Stimulated activated CD8-positive, alpha-beta memory T cell treated with anti-CD3 and anti-CD28 coated beads, Interleukin-7, amount 100 ng/mL, for 48 hours (primary cell): ENCODE data around the gene ANKRD1.

ENCODE experiments used
- DNase-seq, 2 donors: peaks; one replicate each; pipeline ENCODE4 v3.0.0-alpha.2; 2020; ENCODE audit warnings: low read depth in 1 of 2; ENCODE audit errors: extremely low read depth in 1 of 2

The ANKRD1 gene

DNA sequence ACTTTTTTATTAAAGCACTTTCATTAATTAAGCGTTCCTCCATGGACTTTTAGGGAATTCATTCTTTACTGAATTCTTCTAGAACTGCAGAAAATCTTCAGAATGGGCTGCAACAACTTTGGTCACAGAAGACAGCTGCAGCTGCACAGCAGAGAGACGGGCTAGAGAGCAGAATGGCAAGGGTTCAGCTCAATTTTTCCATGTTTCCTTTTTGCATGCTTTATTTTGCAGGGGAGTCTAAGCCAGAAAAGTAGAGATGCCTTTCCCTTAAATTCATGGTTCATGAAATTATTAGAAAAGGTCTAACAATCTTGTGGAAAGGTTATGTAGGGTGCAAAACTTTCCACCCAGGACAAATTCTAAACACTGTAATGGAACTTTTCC is 15.4 kb upstream of the ANKRD1 start:
- no peak for DNase-seq

DNA sequence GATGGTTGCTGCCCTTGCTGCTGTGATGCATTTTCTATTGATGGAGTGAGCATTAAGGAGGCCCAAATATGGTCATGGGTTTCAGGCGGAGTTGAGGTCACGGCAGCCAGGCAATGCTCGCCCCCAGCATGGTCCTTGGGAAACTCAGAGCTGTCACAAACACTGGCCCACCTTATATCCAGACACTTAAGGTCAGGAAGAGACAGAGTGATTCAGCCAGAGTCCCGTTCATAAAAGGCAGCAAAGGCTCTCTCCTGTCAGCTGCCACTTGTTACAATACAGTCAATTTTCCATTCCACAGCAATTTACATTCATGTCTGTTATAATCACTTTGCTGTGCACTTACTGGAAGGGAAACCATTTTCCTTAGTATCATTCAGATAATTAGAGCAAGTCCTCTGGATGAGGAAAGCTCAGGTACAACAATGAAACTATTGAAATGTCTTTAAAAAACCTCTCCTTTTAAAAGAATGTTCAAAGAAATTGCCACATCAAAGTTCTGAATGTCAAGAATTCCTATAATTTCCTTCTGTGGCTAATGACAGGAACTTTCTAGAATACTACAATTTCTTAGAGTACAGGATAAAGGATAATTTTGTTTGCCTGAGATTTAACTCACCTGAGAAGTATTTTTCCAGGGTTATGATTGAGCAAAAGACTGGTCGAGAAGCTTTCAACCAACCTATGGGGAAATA is 14.8 kb upstream of the ANKRD1 start:
- DNase-seq, result no peak

DNA sequence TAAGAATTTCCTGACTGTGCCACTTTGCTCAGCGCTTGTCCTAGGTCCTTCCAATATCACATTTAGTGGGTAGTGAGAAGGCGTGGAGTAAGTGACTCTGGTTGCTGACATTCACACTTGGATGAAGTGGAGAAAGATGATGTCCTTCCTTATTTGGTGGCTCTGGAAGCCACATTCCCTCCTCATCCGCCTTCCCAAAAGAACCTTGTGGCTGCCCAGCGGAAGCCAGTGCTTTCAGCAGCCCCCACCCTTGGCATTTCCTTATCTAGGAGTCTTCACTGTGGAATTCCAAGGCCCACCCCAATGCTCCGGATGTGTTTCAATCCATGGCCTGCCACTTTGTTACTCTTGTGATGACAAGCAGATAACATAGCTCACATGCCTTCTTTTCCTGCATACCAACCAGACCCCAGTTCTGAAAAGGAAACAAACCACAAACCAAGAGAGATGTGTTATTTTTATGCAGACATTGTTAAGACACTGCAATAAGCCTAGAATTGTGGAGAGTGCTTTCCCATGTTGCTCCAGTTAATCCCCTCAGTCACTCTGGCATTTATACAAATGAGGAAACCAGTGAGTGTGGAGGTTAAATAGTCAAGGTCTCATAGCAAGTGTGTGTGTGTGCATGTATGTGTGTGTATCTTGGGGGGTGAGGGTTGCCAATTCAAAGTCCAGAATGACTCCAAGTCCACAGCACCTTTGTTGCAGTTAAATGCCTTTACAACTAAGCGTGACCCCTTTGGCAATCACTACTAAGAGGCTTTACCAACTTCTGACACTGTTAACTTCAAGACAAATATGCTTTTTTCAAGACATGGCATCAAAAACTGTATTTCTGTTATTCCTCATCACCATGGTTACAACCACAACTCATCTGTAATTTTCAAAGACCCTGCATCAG is 10.3 kb upstream of the ANKRD1 start:
- DNase-seq, result no peak

DNA sequence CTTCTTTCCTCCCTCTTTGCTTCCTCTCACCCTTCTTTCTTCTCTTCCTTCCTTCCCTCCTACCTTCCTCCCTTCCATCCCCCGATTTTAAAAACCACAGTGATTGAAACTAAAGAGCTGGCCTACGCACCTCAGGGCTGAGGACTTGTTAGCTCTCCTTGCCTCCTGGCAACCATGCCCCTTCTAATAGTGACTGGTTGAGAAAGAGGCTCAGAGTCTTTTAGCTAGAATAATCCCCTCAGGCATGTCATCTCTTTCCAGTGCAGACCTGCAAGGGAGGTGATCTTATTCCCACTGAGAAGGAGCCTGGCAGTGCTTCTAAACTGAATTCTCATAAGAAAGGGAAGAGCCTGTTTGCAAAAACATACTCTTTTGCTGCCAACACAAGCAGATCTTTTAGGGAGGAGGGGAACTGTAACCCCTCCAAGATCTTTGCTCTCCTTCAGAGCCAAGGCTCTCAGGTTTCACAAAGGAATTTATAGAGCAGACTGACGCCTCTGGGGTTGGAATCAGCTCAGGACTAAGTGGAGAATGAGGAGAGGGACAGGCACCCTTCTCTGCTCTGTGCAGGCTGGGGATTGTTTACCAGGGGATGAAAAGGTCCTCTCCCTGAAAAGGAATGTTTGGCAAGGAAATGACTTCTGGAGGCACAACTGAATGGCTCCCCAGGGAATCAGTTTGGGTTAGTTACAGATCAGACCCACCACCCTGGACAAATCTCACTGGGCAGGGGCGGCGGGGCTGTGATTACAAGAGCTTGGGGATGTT is 9.4 kb upstream of the ANKRD1 start:
- DNase-seq, result no peak

DNA sequence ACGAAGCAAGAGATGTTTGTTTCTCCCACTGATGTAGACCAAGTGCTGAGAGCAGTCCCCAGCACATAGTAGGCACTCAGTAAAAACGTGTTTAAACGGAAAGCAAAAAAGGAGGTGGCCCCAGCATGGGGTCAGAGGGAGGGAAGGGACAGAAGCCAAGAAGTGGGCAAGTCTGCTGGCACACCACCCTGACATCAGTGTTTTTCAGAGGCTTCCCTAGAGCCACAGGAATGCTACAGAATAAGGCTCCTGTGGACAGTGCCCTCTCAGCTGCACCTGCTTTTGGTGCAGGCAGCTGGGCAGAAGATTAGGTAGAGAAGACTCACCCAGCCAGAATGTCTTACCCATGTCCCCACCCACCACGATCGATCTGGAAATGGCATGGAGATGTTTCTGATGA is 8.3 kb upstream of the ANKRD1 start:
- DNase-seq, result no peak

DNA sequence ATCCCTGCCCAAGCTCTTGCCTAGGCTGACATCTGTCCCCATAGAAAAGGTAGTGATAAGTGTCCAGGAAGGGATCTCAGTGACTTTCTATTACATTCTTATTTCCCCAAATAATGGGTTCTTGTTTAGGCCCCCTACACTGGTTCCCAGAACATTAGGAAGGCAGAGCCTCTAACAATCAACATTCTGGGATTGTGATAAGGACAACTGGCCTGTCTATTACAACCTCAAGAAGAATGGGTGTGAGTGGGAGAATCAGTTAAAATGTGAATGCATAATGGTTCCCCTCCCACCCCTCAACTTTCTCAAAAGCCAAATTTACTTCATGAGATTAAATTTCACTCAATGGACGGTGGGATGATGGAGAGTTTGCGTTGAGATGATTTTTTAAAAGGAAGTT is 6.4 kb upstream of the ANKRD1 start:
- DNase-seq, result no peak

DNA sequence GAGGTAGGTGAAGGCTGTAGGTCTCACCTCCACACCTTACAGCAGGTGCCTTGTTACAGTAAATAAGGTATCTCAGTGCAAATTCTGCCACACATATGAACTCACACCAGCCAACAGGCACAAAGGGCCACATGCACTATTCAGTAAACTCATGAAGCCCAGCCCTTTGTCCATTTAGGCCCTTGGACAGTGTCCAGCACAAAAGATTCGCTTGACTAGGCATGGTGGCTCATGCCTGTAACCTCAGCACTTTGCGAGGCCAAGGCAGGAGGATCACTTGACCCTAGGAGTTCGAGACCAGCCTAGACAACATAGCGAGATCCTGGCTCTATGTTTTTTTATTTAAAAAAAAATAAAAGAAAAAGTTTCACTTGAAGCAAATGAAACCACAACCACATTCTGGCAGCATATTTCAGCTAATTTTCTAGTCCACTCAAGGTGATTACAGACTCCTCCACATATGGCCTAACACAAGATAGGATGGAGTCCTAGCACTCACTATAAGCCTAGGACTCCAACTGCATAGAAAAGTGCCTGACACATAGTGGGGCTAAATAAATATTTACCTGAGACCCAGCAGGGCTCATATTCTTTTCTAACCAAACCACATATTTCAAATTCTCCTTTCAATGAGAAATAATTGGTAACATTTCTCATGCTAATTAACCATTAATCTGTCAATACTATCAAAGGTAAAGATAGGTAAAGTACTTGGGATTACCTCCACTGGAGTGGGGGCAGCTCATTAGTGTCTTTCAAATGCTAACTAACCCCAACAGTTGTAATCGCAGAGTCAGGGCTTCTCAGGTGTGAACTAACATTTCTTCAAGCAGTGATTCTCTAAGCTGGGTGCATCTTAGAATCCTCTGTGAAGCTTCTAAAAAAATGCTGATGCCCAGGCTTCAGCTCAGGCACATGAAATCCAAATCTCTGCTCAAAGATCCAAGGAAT is 4.5 kb upstream of the ANKRD1 start:
- no peak for DNase-seq

DNA sequence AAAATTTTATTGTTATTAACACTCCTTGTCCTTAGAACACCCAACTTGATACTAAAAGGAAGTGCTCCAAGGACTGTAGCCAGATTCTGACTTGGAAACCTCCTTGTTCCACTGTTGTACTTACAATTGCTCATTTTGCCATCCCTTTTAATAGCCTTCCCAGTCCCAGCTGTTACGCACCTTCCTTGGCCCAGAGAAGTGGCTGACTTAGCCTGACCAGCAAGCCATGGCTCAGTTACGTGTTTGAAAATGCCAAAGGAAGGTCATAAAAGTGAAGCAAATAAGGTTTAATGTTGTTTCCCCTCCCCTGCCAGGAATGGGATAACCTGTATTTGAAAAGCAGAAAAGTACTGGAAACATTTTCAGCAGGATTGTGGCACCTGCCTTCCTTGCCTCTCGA is 3.7 kb upstream of the ANKRD1 start:
- no peak for DNase-seq

DNA sequence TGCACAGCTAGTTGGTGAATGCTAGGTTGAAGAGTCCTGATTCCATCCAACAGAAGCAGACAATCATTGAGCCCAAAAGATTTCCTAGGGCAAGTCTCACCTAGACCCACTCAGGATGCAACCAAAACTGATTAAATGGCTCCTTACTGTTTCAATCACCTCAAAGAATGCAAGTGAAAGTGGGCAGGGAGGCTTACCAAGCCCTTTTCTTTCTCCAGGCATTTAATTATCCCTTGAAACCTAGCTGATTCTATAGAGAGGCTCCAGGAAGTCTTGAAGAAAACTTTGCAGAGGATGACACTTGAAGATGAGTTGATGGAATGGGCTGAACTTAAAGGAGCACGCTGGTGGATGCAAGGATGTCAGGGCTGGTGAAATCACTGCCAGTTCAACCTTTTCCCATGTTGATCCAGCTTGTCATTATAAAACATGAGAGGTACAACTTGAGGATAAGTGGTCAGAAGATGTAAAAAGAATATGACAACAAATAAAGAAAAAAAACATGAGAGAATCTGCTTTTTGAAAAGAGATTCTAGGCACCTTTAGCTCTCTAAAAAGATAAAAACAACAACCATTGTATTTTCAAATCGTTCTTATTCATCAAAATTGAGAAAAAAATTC is 2.3 kb upstream of the ANKRD1 start:
- no peak for DNase-seq

DNA sequence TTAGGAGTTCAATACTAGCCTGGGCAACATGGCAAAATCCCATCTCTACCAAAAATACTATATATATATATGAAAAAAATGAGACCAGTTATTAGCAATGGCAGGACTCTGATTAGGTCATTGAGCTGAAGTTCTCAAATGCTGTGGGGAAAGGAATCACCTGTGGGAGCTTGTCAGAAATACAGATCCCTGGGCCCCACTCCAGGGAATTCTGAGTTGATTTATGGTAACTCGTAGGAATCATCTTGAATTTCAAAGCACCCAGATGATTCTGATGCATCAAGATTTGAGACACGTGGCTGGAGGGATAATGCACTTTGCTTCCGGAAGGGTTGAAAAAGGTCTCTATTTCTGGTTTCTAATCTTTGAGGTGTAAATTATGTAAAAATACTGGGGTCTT is 1.0 kb upstream of the ANKRD1 start:
- DNase-seq, result no peak

DNA sequence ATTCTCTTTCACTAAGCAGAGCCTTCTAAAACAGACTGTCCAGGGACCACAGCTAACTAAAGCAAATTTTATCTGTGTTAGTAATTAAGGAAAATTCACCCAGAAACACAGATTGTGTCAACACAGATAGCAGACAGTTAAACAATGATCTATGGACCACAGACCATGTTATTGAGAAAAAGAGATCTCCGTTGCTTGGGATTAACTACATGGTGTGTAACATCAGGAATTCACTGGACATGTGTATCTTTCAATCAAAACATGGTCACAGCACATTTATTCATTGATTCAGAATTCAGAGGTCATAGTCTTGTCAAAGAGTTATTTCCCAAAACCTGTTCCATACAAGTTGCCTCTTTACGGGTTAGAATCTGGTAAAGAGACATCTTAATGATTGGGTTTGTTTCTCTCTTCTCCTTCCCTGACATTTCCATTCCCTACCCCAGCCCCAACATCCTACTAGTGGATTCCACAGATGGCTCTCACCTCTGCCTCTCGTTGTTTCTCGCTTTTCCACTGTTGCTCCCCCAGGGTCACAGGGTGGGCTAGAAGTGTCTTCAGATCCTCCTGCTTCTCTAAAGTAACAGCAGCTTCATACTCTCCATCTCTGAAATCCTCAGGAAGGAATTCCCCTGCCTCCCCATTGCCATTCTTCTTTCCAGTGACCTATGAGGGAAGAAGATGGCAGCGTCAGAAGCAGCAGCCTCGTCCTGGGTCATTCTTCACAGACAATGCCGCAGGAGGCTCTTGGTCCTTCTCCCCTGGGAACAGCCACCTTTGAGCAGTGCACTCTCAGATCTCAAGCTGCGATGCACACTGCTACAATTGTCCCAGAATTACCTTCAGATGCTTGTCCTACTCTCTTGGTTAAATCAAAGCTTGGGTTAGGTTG is 958 bp downstream of the ANKRD1 start:
- DNase-seq, result no peak

DNA sequence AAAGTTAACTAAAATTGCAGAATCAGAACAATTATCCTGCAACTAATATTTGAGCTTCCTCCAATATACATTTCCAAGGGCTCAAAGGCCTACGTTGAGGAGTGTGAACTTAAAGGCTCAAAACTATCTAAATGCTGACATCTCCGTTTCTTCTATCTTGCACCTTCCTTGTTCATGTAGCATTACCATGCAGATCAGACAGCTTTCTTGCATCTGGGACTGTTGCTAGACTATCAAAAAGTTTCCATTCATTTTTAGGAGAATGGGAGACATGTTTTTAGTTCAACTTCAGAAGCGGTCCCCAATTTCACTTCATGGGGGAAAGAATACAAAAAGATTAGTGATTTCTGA is 2.9 kb downstream of the ANKRD1 start:
- DNase-seq, result no peak

DNA sequence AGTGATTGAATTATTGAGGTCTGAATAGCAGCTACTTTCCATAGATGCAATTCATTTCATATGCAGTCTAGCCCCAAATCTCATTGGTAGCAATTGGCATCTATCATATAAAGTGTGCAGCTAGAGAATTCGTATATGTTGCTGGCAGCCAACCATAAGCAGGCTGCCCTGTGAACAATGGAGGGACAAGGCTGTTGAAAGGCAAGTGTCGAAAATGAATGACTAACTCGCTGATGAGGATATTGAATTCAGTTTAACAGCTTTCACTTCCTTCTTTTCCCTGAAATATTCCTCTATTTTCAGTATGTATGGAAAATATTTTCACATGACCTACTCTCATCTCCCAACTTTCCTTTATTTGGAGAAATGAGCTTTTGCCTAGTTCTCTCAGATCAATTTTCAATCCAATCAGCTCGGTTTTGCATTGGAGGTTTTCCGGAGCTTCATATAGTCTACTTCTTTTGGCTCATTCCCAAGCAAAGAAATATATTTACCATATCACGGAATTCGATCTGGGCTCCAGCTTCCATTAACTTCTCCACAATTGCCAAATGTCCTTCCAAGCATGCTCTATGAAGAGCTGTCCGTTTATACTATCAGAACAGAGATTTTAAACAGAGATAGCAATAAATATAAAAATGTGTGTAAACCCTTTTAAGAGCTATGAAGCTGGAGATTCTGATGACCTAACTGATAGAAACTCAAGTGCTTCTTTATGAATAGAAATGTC is 3.5 kb downstream of the ANKRD1 start:
- DNase-seq, result no peak

DNA sequence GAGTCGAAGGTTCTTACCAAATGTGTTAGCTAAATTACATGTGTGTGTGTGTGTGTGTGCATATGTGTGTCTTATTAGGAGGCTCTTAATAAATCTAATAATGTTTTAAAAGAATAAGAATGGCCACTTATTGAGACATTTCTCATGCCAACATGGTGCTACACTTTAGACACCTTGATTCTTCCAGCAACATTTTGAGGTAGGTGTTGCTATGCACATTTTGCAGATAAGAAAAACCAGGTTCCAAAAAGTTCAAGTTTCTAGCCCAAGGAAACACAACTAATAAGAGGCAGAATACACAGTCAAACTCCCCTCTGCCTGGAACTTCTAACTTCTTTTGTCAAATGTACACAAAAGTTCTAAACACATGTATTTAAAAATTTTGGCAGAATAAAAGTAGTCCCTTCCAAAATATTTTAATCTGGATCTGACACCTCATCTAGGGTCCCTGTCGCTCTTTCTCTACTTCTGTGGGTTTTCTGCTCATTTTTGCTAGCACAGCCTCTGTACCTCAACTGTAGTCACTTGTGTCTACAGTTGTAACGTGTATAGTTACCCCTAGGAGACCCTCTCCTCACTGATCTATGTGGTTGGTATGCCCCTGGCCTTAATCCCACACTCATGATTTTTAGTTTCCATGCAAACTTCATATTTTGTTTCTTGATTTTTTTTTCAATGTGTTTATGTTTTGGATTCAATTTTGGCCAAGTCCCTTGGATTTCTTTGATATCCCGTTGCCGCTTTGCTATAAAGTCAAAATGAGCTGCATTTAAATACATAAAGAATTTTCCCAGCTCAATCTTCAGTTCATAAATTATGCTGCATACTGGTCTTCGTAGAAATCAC is 4.3 kb downstream of the ANKRD1 start:
- DNase-seq, result no peak

DNA sequence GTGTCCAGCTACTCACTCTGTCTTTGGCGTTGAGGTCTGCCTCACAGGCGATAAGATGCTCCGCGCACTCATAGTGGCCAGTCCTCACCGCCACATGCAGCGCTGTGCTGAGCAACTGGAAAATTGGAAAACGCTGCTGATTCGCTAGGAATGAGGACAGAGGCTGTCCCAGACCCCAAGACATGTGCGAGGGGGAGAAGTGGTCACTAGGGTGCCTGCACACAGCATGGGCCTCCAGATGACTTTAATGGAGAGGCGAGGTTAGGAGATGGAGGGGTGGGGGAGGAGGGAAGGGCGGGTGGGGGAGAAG is 5.2 kb downstream of the ANKRD1 start:
- DNase-seq, result no peak

DNA sequence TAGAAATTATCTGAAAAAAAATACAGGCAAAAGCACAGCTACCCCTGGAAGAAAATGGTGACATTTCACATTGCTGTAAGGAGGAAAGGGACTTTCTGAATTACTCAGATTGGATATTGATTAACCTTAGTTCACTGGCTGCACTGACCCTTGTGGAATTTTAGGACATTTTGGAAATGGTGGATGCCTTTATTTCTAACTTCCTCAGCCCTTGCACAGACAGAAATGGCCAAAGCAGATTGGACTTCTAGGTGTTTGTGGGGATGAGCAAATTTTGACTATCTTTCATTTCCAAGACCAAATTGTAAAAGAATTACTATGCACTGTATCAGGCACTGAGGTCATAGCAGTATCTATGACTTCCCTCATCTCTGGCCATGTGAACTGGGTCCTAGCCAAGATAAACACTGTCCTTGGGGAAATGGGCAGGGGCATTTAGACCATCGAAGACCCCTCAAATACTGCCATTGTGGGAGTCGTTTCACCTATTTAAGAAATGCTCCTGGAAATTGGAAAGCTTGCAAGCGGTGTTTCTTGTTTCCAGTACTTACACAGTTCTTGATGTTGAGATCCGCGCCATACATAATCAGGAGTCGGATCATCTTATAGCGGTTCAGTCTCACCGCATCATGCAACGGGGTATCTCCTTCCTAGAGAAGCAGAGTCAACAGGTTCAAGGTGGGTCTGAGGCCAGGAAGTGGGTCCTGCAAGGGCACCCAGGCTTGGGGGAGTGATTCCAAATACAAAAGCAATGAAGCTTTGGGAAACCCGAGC is 5.7 kb downstream of the ANKRD1 start:
- no peak for DNase-seq

DNA sequence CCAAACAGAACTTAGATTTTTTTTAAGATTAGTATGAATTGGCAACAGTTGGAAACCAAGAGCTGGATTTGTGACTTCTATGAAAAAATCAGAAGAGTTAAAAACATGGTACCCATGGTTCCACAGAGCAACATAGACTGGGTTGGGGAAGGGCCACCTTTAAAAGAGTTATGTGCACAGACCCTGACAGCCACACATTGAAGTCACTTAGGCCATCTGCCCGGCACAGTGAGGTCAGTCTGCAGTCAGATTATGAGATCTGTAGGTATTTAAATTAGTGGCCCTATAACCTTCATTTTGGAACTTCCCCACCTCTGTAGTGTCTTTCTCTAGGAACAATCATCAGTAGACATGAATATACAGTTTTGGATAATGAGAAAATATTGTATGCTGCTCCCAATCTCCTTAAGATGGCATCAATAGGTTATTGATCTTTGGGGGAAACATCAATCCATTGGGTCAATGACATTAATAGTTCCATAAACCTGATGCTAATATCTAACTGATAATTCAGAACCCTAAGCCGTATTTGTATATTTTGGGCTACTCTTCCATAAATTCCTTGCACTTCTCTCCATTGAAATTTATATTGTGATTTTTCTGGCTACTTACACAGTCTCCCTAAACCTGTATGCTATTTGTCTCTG is 7.0 kb downstream of the ANKRD1 start:
- no peak for DNase-seq
